SK-N-SH (cell line): ENCODE results near the gene ADCY4. TPM values are rescaled to one million over a fixed set of nuclear protein-coding genes. Genes with fewer than 3 reads are reported as not detected.

Experiments used
- CTCF ChIA-PET: fragments of 300-600, 350-600 bp; formaldehyde crosslinking; extraction: SDS; loops from one replicate; lab custom pipeline; 2021; lab: Yijun Ruan, JAX
- POLR2A ChIA-PET: fragments of 350-600 bp; sonication (Branson Sonifier 250); formaldehyde crosslinking; extraction: SDS; loops from one replicate; lab custom pipeline; 2020; ENCODE audit warnings: antibody characterized with exemption, inconsistent platforms; lab: Yijun Ruan, JAX
- DNase-seq: peaks from one replicate; pipeline ENCODE4 v3.0.0; 2012
- H2AFZ ChIP-seq: fragments of 200-600 bp; sonication (generic); 2 replicates; pipeline ENCODE4 v1.8.1; 2016; ENCODE audit warnings: antibody characterized with exemption, mild to moderate bottlenecking, low read depth
- H3F3A ChIP-seq: fragments of 200-600 bp; sonication (generic); replicated peaks from 2 replicates; pipeline ENCODE3; 2016; ENCODE audit warnings: antibody characterized with exemption, mild to moderate bottlenecking; ENCODE audit not compliant: insufficient read depth
- H3K27ac ChIP-seq, 2 experiments: fragments of 200-500 bp in 1 of 2; fragments of 200-600 bp in 1 of 2; sonication (Bioruptor generic) in 1 of 2; sonication (generic), shearing (Covaris generic) in 1 of 2; 2 replicates each; pipeline versions ENCODE4 v1.5.1 to v1.6.1; 2014 to 2016; ENCODE audit warnings: low read depth in 2 of 2, inconsistent platforms in 1 of 2, low read length in 1 of 2, mild to moderate bottlenecking in 1 of 2, mixed read lengths in 1 of 2
- H3K27me3 ChIP-seq: fragments of 200-600 bp; sonication (generic), shearing (Covaris generic); 2 replicates; pipeline ENCODE4 v1.6.1; 2016; ENCODE audit warnings: mixed run types; ENCODE audit not compliant: insufficient read depth
- H3K36me3 ChIP-seq, 2 experiments: fragments of 200-500 bp in 1 of 2; fragments of 200-600 bp in 1 of 2; sonication (Bioruptor generic) in 1 of 2; sonication (generic) in 1 of 2; replicated peaks in 1 of 2; 2 replicates each; pipeline versions ENCODE3 to v1.5.1; 2014 to 2016; ENCODE audit warnings: low read length in 1 of 2, mild to moderate bottlenecking in 1 of 2; ENCODE audit not compliant: insufficient read depth in 2 of 2, control insufficient read depth in 1 of 2
- H3K4me1 ChIP-seq, 2 experiments: fragments of 200-500 bp in 1 of 2; fragments of 200-600 bp in 1 of 2; sonication (Bioruptor generic) in 1 of 2; sonication (generic), shearing (Covaris generic) in 1 of 2; 2 replicates each; pipeline versions ENCODE4 v1.5.1 to v1.6.1; 2014 to 2016; ENCODE audit warnings: low read depth in 1 of 2, low read length in 1 of 2, mixed run types in 1 of 2; ENCODE audit not compliant: insufficient read depth in 2 of 2, control insufficient read depth in 1 of 2
- H3K4me2 ChIP-seq: fragments of 200-600 bp; sonication (generic), shearing (Covaris generic); 2 replicates; pipeline ENCODE4 v1.6.1; 2017; ENCODE audit warnings: mixed run types
- H3K4me3 ChIP-seq, 2 experiments: fragments of 200-500 bp in 1 of 2; fragments of 200-600 bp in 1 of 2; sonication (Bioruptor generic) in 1 of 2; sonication (generic), shearing (Covaris generic) in 1 of 2; 2 replicates each; pipeline versions ENCODE4 v1.5.1 to v1.8.1; 2014 to 2016; ENCODE audit warnings: low read depth in 2 of 2, inconsistent platforms in 1 of 2, low read length in 1 of 2, mild to moderate bottlenecking in 1 of 2, mixed read lengths in 1 of 2, moderate library complexity in 1 of 2
- H3K79me2 ChIP-seq: fragments of 200-600 bp; sonication (generic); 2 replicates; pipeline ENCODE4 v1.8.1; 2017; ENCODE audit warnings: mild to moderate bottlenecking; ENCODE audit not compliant: insufficient read depth
- H3K9ac ChIP-seq: fragments of 200-600 bp; sonication (generic); 2 replicates; pipeline ENCODE4 v1.6.1; 2017; ENCODE audit warnings: mixed run types
- H3K9me2 ChIP-seq: fragments of 200-600 bp; sonication (generic); 2 replicates; pipeline ENCODE4 v1.6.1; 2017; ENCODE audit warnings: mixed run types
- H3K9me3 ChIP-seq: fragments of 200-600 bp; sonication (generic); 2 replicates; pipeline ENCODE4 v1.6.1; 2017; ENCODE audit warnings: mixed run types, mild to moderate bottlenecking, moderate library complexity
- H4K20me1 ChIP-seq: fragments of 200-600 bp; sonication (generic); 2 replicates; pipeline ENCODE4 v1.6.1; 2017; ENCODE audit warnings: mild to moderate bottlenecking, mixed run types; ENCODE audit not compliant: insufficient read depth
- CHD2 ChIP-seq: fragments of 150-350 bp; IDR thresholded peaks from 2 replicates; pipeline ENCODE4 v1.6.1; 2018; ENCODE audit warnings: low read length; ENCODE audit not compliant: partially characterized antibody
- ELF1 ChIP-seq: IDR thresholded peaks from 2 replicates; pipeline ENCODE4 v1.4.0; 2012
- EP300 ChIP-seq, 2 experiments: IDR thresholded peaks; 2 replicates each; pipeline versions ENCODE4 v1.4.0 to v1.6.1; 2012; ENCODE audit warnings: borderline replicate concordance in 1 of 2, low read depth in 1 of 2, low read length in 1 of 2
- EZH2phosphoT487 ChIP-seq: fragments of 200-600 bp; sonication (generic); IDR thresholded peaks from 2 replicates; pipeline ENCODE4 v1.6.1; 2017; ENCODE audit warnings: low read depth, mixed run types, mild to moderate bottlenecking, antibody characterized with exemption, moderate library complexity, borderline replicate concordance
- MEF2A ChIP-seq: IDR thresholded peaks from 2 replicates; pipeline ENCODE4 v1.4.0; 2012; ENCODE audit warnings: low read depth, borderline replicate concordance
- NFIC ChIP-seq: IDR thresholded peaks from 2 replicates; pipeline ENCODE4 v1.4.0; 2012; ENCODE audit warnings: borderline replicate concordance
- RAD21 ChIP-seq: IDR thresholded peaks from 2 replicates; pipeline ENCODE4 v1.6.1; 2012; ENCODE audit warnings: mild to moderate bottlenecking, low read length
- RXRA ChIP-seq: IDR thresholded peaks from 2 replicates; pipeline ENCODE4 v1.4.0; 2012; ENCODE audit warnings: low read depth, mild to moderate bottlenecking, borderline replicate concordance
- SIN3A ChIP-seq: IDR thresholded peaks from 2 replicates; pipeline ENCODE4 v1.6.1; 2012; ENCODE audit warnings: low read depth, mild to moderate bottlenecking, low read length, moderate library complexity, borderline replicate concordance
- WGBS: methylation state at CpG from one replicate; pipeline ENCODE4 v1.1.6; 2017; ENCODE audit warnings: low lambda C conversion rate; 5-methylcytosine and 5-hydroxymethylcytosine counted together
- polyA plus RNA-seq, 3 experiments: library from polyadenylated mRNA; depleted of rRNA; stranded (reverse); fragments of >200 nt; gene quantifications; 2 replicates each; pipeline ENCODE4 v1.2.3, GENCODE V29; 2012
- TF ChIP-seq, protein P1 (sequence below): IDR thresholded peaks from 2 replicates; pipeline ENCODE4 v1.4.0; 2012; ENCODE audit warnings: low read depth
- TF ChIP-seq, protein P2 (sequence below): IDR thresholded peaks from 2 replicates; pipeline ENCODE4 v1.4.0; 2012; ENCODE audit warnings: low read depth, borderline replicate concordance
- TF ChIP-seq, protein P3 (sequence below): IDR thresholded peaks from 2 replicates; pipeline ENCODE4; 2012

The ADCY4 gene
- polyA plus RNA-seq, 1 of the 3 experiments (the other 2 are of a cell fraction): 0.08 TPM

DNA sequence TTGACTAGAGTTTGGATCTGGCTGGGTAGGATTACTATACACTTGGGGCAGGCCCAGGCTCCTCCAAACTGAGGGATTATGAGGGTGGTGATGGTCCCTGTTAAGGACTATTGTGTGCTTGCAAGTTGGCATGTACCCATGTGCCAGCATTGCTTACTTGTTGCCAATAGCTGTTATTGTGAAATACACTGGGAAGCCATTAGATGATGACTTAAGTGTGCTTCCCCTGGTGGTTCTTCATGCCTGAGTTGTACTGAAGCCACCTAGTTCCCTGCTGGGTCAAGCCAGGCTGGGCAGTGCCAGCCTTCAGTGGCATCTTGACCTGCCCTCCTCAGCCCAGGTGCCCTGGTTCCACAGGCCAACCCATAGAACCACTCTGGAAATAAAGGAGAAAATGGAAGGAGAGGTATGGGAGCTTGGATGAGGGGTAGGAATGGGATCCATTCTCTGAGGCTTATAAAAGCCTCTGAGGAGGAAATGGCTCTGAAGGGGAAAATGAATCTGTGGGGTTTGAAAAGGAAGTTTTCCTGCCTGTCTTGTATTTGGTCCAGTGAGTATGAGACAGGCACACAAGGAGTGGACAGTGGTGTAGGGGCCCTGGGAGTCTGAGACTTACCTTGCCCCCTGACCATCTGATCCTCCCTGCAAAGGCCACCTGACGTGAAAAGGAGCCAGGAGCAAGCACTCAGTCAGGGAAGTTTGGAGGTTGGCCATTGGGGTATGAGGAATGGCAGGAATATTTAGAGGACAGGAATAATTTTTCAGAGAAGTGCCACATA is 22.8 kb downstream of the ADCY4 start (continued):
- TF ChIP-seq NFIC (no peak), RXRA (no peak)

DNA sequence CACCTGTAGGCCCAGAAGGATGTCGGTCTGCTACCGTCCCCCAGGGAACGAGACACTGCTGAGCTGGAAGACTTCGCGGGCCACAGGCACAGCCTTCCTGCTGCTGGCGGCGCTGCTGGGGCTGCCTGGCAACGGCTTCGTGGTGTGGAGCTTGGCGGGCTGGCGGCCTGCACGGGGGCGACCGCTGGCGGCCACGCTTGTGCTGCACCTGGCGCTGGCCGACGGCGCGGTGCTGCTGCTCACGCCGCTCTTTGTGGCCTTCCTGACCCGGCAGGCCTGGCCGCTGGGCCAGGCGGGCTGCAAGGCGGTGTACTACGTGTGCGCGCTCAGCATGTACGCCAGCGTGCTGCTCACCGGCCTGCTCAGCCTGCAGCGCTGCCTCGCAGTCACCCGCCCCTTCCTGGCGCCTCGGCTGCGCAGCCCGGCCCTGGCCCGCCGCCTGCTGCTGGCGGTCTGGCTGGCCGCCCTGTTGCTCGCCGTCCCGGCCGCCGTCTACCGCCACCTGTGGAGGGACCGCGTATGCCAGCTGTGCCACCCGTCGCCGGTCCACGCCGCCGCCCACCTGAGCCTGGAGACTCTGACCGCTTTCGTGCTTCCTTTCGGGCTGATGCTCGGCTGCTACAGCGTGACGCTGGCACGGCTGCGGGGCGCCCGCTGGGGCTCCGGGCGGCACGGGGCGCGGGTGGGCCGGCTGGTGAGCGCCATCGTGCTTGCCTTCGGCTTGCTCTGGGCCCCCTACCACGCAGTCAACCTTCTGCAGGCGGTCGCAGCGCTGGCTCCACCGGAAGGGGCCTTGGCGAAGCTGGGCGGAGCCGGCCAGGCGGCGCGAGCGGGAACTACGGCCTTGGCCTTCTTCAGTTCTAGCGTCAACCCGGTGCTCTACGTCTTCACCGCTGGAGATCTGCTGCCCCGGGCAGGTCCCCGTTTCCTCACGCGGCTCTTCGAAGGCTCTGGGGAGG is 23.9 kb downstream of the ADCY4 start, which contains the start of gene LTB4R:
Gene LTB4R, plus strand, starts transcription at position 857 of the 959 bp plus-strand sequence. CDS start 4,150 bp downstream, outside the sequence.
- POLR2A ChIA-PET: no interaction called here
- no peaks in the 10 kb centered on the region for H3K9me3 ChIP-seq
- no peak within 1 kb of the TSS for H3K4me3 ChIP-seq

DNA sequence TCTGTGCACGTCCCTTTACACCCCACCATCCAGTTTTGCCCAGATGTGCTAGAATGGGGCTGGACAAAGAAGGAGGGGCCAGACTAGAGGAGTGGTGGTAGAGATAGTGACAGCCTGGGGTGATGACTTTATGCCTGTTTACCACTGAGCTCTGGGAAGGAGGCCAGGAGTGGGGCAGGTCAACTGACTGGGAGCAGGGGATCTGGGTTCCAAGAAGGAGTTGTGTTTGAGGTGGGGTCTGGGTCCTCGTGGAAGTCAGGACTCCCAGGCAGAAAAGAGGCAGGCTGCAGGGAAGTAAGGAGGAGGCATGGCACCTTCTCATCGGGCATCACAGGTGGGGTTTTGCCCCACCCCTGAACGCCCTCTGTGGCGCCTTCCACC is 24.6 kb downstream of the ADCY4 start:
- Histone ChIP-seq H3K4me1 (peaks cover 0 to 2% of the 10 kb centered on the region in 2 experiments; a peak in 1 of 4 replicates), H3K9me2 (no peaks in the 10 kb centered on the region), H4K20me1 (no peaks in the 10 kb centered on the region), H3K27ac (no peak overlapping the region), H3K9ac (no peak overlapping the region), H3K9me3 (no peaks in the 10 kb centered on the region), H3K4me3 (no peak overlapping the region), H3K36me3 (peaks cover 6 to 44% of the 10 kb centered on the region in 2 experiments), H3F3A (peaks cover 4% of the 10 kb centered on the region), H3K4me2 (no peak overlapping the region), H3K79me2 (no peaks in the 10 kb centered on the region), H3K27me3 (no peaks in the 10 kb centered on the region), H2AFZ (no peak overlapping the region)
- 84% methylated on average over 3 of the region's 5 CpGs for WGBS
- DNase-seq: no peak
- ChIA-PET CTCF (interaction anchor here (2.3 to 6.7 kb wide), 6 partner anchors 11 to 127 kb away, joined by 8 to 115 read pairs (median 28); partner anchors contain the start of genes DHRS1 and NOP9), POLR2A (no interaction called here)
- TF ChIP-seq MEF2A: no peak
- no peak for TF ChIP-seq EZH2phosphoT487
- no peak for TF ChIP-seq CHD2
- TF ChIP-seq NFIC: no peak
- TF ChIP-seq, protein P1, sequence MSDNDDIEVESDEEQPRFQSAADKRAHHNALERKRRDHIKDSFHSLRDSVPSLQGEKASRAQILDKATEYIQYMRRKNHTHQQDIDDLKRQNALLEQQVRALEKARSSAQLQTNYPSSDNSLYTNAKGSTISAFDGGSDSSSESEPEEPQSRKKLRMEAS: no peak
- TF ChIP-seq, protein P2, sequence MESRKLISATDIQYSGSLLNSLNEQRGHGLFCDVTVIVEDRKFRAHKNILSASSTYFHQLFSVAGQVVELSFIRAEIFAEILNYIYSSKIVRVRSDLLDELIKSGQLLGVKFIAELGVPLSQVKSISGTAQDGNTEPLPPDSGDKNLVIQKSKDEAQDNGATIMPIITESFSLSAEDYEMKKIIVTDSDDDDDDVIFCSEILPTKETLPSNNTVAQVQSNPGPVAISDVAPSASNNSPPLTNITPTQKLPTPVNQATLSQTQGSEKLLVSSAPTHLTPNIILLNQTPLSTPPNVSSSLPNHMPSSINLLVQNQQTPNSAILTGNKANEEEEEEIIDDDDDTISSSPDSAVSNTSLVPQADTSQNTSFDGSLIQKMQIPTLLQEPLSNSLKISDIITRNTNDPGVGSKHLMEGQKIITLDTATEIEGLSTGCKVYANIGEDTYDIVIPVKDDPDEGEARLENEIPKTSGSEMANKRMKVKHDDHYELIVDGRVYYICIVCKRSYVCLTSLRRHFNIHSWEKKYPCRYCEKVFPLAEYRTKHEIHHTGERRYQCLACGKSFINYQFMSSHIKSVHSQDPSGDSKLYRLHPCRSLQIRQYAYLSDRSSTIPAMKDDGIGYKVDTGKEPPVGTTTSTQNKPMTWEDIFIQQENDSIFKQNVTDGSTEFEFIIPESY: no peak
- TF ChIP-seq SIN3A: no peak

More for the DNA sequence above, 23.9 kb downstream of the ADCY4 start, which contains the start of gene LTB4R:
- no peak for DNase-seq
- Histone ChIP-seq H4K20me1 (no peaks in the 10 kb centered on the region), H3K36me3 (peaks cover 6 to 37% of the 10 kb centered on the region in 2 experiments), H3K4me1 (peaks cover 0 to 2% of the 10 kb centered on the region in 2 experiments; a peak in 1 of 4 replicates), H3K27ac (no peak within 1 kb of the TSS), H3K4me2 (no peak within 1 kb of the TSS), H3K27me3 (no peaks in the 10 kb centered on the region), H3K9ac (no peak within 1 kb of the TSS), H3K9me2 (no peaks in the 10 kb centered on the region), H3K79me2 (no peaks in the 10 kb centered on the region), H2AFZ (no peak within 1 kb of the TSS), H3F3A (peaks cover 4% of the 10 kb centered on the region)
- CTCF ChIA-PET: interaction anchor here (1.2 to 6.7 kb wide), 7 partner anchors 12 to 126 kb away, joined by 4 to 115 read pairs (median 9); partner anchors contain the start of genes DHRS1, NOP9 and TINF2
- WGBS: over 99% methylated on average over 37 of the region's 99 CpGs
- TF ChIP-seq, protein P3, sequence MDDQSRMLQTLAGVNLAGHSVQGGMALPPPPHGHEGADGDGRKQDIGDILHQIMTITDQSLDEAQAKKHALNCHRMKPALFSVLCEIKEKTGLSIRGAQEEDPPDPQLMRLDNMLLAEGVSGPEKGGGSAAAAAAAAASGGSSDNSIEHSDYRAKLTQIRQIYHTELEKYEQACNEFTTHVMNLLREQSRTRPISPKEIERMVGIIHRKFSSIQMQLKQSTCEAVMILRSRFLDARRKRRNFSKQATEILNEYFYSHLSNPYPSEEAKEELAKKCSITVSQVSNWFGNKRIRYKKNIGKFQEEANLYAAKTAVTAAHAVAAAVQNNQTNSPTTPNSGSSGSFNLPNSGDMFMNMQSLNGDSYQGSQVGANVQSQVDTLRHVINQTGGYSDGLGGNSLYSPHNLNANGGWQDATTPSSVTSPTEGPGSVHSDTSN: no peak
- TF ChIP-seq RXRA (no peak), ELF1 (no peak), RAD21 (no peak), EP300 (IDR thresholded peaks at IDR 0.05; ENCODE audit: borderline replicate concordance in 1 of 2, low read depth in 1 of 2, low read length in 1 of 2) (no peak), EZH2phosphoT487 (no peak)
- TF ChIP-seq, protein P1: no peak
- TF ChIP-seq, all 33 proteins: peak for 0
